Neural cell (in vitro differentiated cells): Measurements from ENCODE around the gene CTSK. TPM values are rescaled to one million over a fixed set of nuclear protein-coding genes. Genes with fewer than 3 reads are reported as not detected.
"Not testable (repeated sequence)": the region's sequence is repeated elsewhere in the genome, so short reads cannot be mapped to it uniquely, and the experiment has no call there.

ENCODE experiments used
- H2AFZ ChIP-seq: fragments of 200-600, 300-800 bp; sonication (generic), shearing (Covaris generic); 2 replicates; pipeline ENCODE4 v1.6.0; 2014; ENCODE audit warnings: low read depth, mild to moderate bottlenecking, antibody characterized with exemption, low read length, moderate library complexity
- H3F3A ChIP-seq: fragments of 200-600 bp; shearing (Covaris generic); 2 replicates; pipeline ENCODE4 v1.6.1; 2016; ENCODE audit warnings: mild to moderate bottlenecking, moderate library complexity, mixed read lengths, antibody characterized with exemption, low read length; ENCODE audit not compliant: insufficient read depth, poor library complexity, severe bottlenecking
- H3K27ac ChIP-seq: fragments of 200-600, 300-800 bp; sonication (generic), shearing (Covaris generic); 2 replicates; pipeline ENCODE4 v1.5.1; 2014; ENCODE audit warnings: mild to moderate bottlenecking, low read length, moderate library complexity
- H3K27me3 ChIP-seq: fragments of 300-800, 200-600 bp; sonication (generic), shearing (Covaris generic); 2 replicates; pipeline ENCODE4 v1.6.0; 2014; ENCODE audit warnings: mild to moderate bottlenecking, low read depth, low read length, moderate library complexity; ENCODE audit not compliant: insufficient read depth
- H3K36me3 ChIP-seq: fragments of 300-800, 200-600 bp; sonication (generic), shearing (Covaris generic); 2 replicates; pipeline ENCODE4 v1.5.1; 2014; ENCODE audit warnings: mild to moderate bottlenecking, antibody characterized with exemption, low read length, moderate library complexity; ENCODE audit not compliant: insufficient read depth
- H3K4me2 ChIP-seq: fragments of 300-800, 200-600 bp; sonication (generic), shearing (Covaris generic); 2 replicates; pipeline ENCODE4 v1.6.0; 2014; ENCODE audit warnings: mild to moderate bottlenecking, low read length
- H3K4me3 ChIP-seq: fragments of 300-800, 200-600 bp; sonication (generic), shearing (Covaris generic); 2 replicates; pipeline ENCODE4 v1.5.1; 2014; ENCODE audit warnings: mild to moderate bottlenecking, low read length, moderate library complexity
- H3K79me2 ChIP-seq: fragments of 200-600 bp; shearing (Covaris generic); replicated peaks from 2 replicates; pipeline ENCODE4 v1.6.0; 2014; ENCODE audit warnings: mild to moderate bottlenecking, low read length, moderate library complexity; ENCODE audit not compliant: insufficient read depth
- H3K9ac ChIP-seq: fragments of 300-800, 200-600 bp; sonication (generic), shearing (Covaris generic); 2 replicates; pipeline ENCODE4 v1.6.1; 2016; ENCODE audit warnings: mild to moderate bottlenecking, low read length, mixed read lengths
- H3K9me2 ChIP-seq: fragments of 200-600 bp; shearing (Covaris generic); 2 replicates; pipeline ENCODE4 v1.6.1; 2016; ENCODE audit warnings: mild to moderate bottlenecking, low read length, mixed read lengths; ENCODE audit not compliant: insufficient read depth
- H3K9me3 ChIP-seq: fragments of 200-600, 300-800 bp; sonication (generic), shearing (Covaris generic); 2 replicates; pipeline ENCODE4 v1.6.1; 2016; ENCODE audit warnings: mild to moderate bottlenecking, mixed run types, low read length, moderate library complexity, mixed read lengths
- H4K20me1 ChIP-seq: fragments of 200-600 bp; shearing (Covaris generic); 2 replicates; pipeline ENCODE4 v1.6.1; 2016; ENCODE audit warnings: mild to moderate bottlenecking, mixed run types; ENCODE audit not compliant: insufficient read depth
- CTCF ChIP-seq: fragments of 450-650 bp; IDR thresholded peaks from 2 replicates; pipeline ENCODE4 v1.5.1; 2014; ENCODE audit warnings: antibody characterized with exemption, mild to moderate bottlenecking, moderate library complexity; ENCODE audit not compliant: poor library complexity, severe bottlenecking
- EP300 ChIP-seq: fragments of 450-650 bp; conservative IDR thresholded peaks from 2 replicates; pipeline ENCODE4 v1.6.1; 2014; ENCODE audit warnings: antibody characterized with exemption, mild to moderate bottlenecking, moderate library complexity; ENCODE audit not compliant: poor library complexity, severe bottlenecking
- EZH2 ChIP-seq: fragments of 200-600, 300-800 bp; shearing (Covaris generic), sonication (generic); IDR thresholded peaks from 2 replicates; pipeline ENCODE4 v1.6.1; 2014; ENCODE audit warnings: antibody characterized with exemption, low read length, borderline replicate concordance, mild to moderate bottlenecking; ENCODE audit not compliant: insufficient read depth, poor library complexity, severe bottlenecking
- MXI1 ChIP-seq: fragments of 450-650 bp; conservative IDR thresholded peaks from 2 replicates; pipeline ENCODE4 v1.6.1; 2014; ENCODE audit warnings: antibody characterized with exemption, mild to moderate bottlenecking; ENCODE audit not compliant: poor library complexity, severe bottlenecking
- POLR2AphosphoS5 ChIP-seq: IDR thresholded peaks from 2 replicates; pipeline ENCODE4 v1.6.1; 2012
- RAD21 ChIP-seq: fragments of 450-650 bp; conservative IDR thresholded peaks from 2 replicates; pipeline ENCODE4 v1.6.1; 2014; ENCODE audit warnings: antibody characterized with exemption, mild to moderate bottlenecking, moderate library complexity
- REST ChIP-seq: IDR thresholded peaks from 2 replicates; pipeline ENCODE4 v1.6.1; 2012; ENCODE audit warnings: borderline replicate concordance
- SMC3 ChIP-seq: fragments of 450-650 bp; conservative IDR thresholded peaks from 2 replicates; pipeline ENCODE4 v1.6.1; 2014; ENCODE audit warnings: antibody characterized with exemption, mild to moderate bottlenecking, moderate library complexity; ENCODE audit not compliant: poor library complexity
- TAF1 ChIP-seq: IDR thresholded peaks from 2 replicates; pipeline ENCODE4 v1.6.1; 2012; ENCODE audit warnings: low read depth
- polyA plus RNA-seq: library from polyadenylated mRNA; depleted of rRNA; stranded (reverse); fragments of >200 nt; gene quantifications from 2 replicates; pipeline ENCODE4 v1.2.3, GENCODE V29; 2014

The CTSK gene
- polyA plus RNA-seq, 1 donor from 2014 or later = 8.0 TPM

- TF ChIP-seq TAF1 = no peak
- TF ChIP-seq CTCF = no peak
- TF ChIP-seq POLR2AphosphoS5 = no peak
- no peak for TF ChIP-seq REST
- no peak for TF ChIP-seq EP300
- TF ChIP-seq RAD21 = no peak
- TF ChIP-seq MXI1 = no peak
- no peak for TF ChIP-seq EZH2
- no peak for TF ChIP-seq SMC3
- no peaks in the 10 kb centered on the region for H3K9me3 ChIP-seq
- no peak overlapping the region for H3K4me2 ChIP-seq
- no peak overlapping the region for H3K9ac ChIP-seq
- no peaks in the 10 kb centered on the region for H3K79me2 ChIP-seq
- H3K9me2 ChIP-seq = no peaks in the 10 kb centered on the region
- no peak overlapping the region for H3K27ac ChIP-seq
- H3K36me3 ChIP-seq = peaks cover 8% of the 10 kb centered on the region
- no peaks in the 10 kb centered on the region for H3K27me3 ChIP-seq
- H3F3A ChIP-seq = no peaks in the 10 kb centered on the region
- no peak overlapping the region for H2AFZ ChIP-seq
- H4K20me1 ChIP-seq = no peaks in the 10 kb centered on the region
- no peak overlapping the region for H3K4me3 ChIP-seq
Measured at GRCh38 chr1:150842343-150842742, 34.3 kb upstream of the CTSK start.

- no peaks in the 10 kb centered on the region for H3K79me2 ChIP-seq
- H2AFZ ChIP-seq = no peak overlapping the region
- no peak for TF ChIP-seq SMC3
- TF ChIP-seq CTCF = no peak
- TF ChIP-seq REST = no peak
- no peak for TF ChIP-seq RAD21
- TF ChIP-seq TAF1 = no peak
- no peak for TF ChIP-seq MXI1
- TF ChIP-seq EP300 = no peak
- TF ChIP-seq EZH2 = no peak
- no peak for TF ChIP-seq POLR2AphosphoS5
- H3K9me3 ChIP-seq = no peaks in the 10 kb centered on the region
- H3K27ac ChIP-seq = no peak overlapping the region
- no peaks in the 10 kb centered on the region for H3F3A ChIP-seq
- H4K20me1 ChIP-seq = no peaks in the 10 kb centered on the region
- no peak overlapping the region for H3K4me2 ChIP-seq
- H3K9ac ChIP-seq = no peak overlapping the region
- H3K36me3 ChIP-seq = peaks cover 8% of the 10 kb centered on the region
- H3K4me3 ChIP-seq = no peak overlapping the region
- H3K9me2 ChIP-seq = no peaks in the 10 kb centered on the region
- no peaks in the 10 kb centered on the region for H3K27me3 ChIP-seq
Measured at GRCh38 chr1:150841626-150842025, 33.6 kb upstream of the CTSK start.

- H3F3A ChIP-seq, H3K9me2 ChIP-seq, H4K20me1 ChIP-seq, H3K4me3 ChIP-seq, H3K79me2 ChIP-seq, H3K4me2 ChIP-seq, H3K9ac ChIP-seq, H3K9me3 ChIP-seq, H3K36me3 ChIP-seq, H3K27ac ChIP-seq, H2AFZ ChIP-seq, H3K27me3 ChIP-seq: not testable (repeated sequence)
Measured at GRCh38 chr1:150840850-150841249, 32.8 kb upstream of the CTSK start.
